GM18511 (cell line): ENCODE results near the gene UST.
"Not testable (repeated sequence)": the region's sequence is repeated elsewhere in the genome, so short reads cannot be mapped to it uniquely, and the experiment has no call there.

Experiments
- ATAC-seq: cut with Tn5 transposase; IDR thresholded peaks from one replicate; pipeline ENCODE4 v1.9.1; 2021; ENCODE audit warnings: mild to moderate bottlenecking, moderate library complexity; ENCODE audit not compliant: unreplicated experiment

The UST gene

GRCh38 chr6:148891405-148891783, 144.6 kb downstream of the UST start:
- no peak for ATAC-seq

- no peak for ATAC-seq
These were observed 145.4 kb downstream of the UST start for GRCh38 chr6:148892247-148892646.

GRCh38 chr6:148893073-148893472, 146.2 kb downstream of the UST start:
- ATAC-seq: no peak

GRCh38 chr6:148893481-148893880, 146.7 kb downstream of the UST start:
- no peak for ATAC-seq

GRCh38 chr6:148898376-148899014, 151.7 kb downstream of the UST start:
- ATAC-seq: no peak

GRCh38 chr6:148904896-148905870, 158.4 kb downstream of the UST start:
- no peak for ATAC-seq

- no peak for ATAC-seq
These were observed 159.1 kb downstream of the UST start for GRCh38 chr6:148905901-148906300.

GRCh38 chr6:148906386-148906785, 159.6 kb downstream of the UST start:
- ATAC-seq: no peak

- no peak for ATAC-seq
These were observed 160.7 kb downstream of the UST start for GRCh38 chr6:148907573-148907972.

- ATAC-seq: no peak
These were observed 165.4 kb downstream of the UST start for GRCh38 chr6:148912252-148912651.

- ATAC-seq: no peak
These were observed 169.0 kb downstream of the UST start for GRCh38 chr6:148915810-148916209.

GRCh38 chr6:148916485-148916884, 169.7 kb downstream of the UST start:
- ATAC-seq: not testable (repeated sequence)

GRCh38 chr6:148924226-148925012, 177.6 kb downstream of the UST start:
- no peak for ATAC-seq

GRCh38 chr6:148925701-148926100, 178.9 kb downstream of the UST start:
- ATAC-seq: no peak

- no peak for ATAC-seq
These were observed 179.6 kb downstream of the UST start for GRCh38 chr6:148926478-148926877.

- no peak for ATAC-seq
These were observed 180.8 kb downstream of the UST start for GRCh38 chr6:148927586-148927985.

GRCh38 chr6:148928811-148929210, 182.0 kb downstream of the UST start:
- no peak for ATAC-seq

GRCh38 chr6:148932208-148932607, 185.4 kb downstream of the UST start:
- no peak for ATAC-seq

- ATAC-seq: no peak
These were observed 185.9 kb downstream of the UST start for GRCh38 chr6:148932731-148933130.

- no peak for ATAC-seq
These were observed 187.7 kb downstream of the UST start for GRCh38 chr6:148934539-148934938.

GRCh38 chr6:148934961-148935360, 188.1 kb downstream of the UST start:
- ATAC-seq: no peak
